MM.1S (cell line): ENCODE data around the gene MTNR1B.

Experiments
- DNase-seq: peaks from one replicate; pipeline ENCODE4 v3.0.0-alpha.2; 2015
- H2AFZ ChIP-seq: fragments of 300-600 bp; sonication (generic); 2 replicates; pipeline ENCODE4 v1.6.0; 2016; ENCODE audit warnings: antibody characterized with exemption, low read length
- H3F3A ChIP-seq: fragments of 300-600 bp; sonication (generic); 2 replicates; pipeline ENCODE4 v1.6.1; 2016; ENCODE audit warnings: mild to moderate bottlenecking, antibody characterized with exemption, low read length, moderate library complexity, mixed read lengths; ENCODE audit not compliant: insufficient read depth
- H3K27ac ChIP-seq: fragments of 300-600 bp; sonication (generic); 2 replicates; pipeline ENCODE4 v1.5.1; 2016; ENCODE audit warnings: mild to moderate bottlenecking, low read length
- H3K27me3 ChIP-seq: fragments of 300-600 bp; sonication (generic); replicated peaks from 2 replicates; pipeline ENCODE4 v1.6.0; 2016; ENCODE audit warnings: low read length; ENCODE audit not compliant: insufficient read depth
- H3K36me3 ChIP-seq: fragments of 300-600 bp; sonication (generic); replicated peaks from 2 replicates; pipeline ENCODE4 v1.6.1; 2016; ENCODE audit warnings: mild to moderate bottlenecking, low read length, mixed read lengths; ENCODE audit not compliant: insufficient read depth
- H3K4me1 ChIP-seq: fragments of 300-600 bp; sonication (generic); 2 replicates; pipeline ENCODE4 v1.6.1; 2016; ENCODE audit warnings: low read length, mixed read lengths
- H3K4me2 ChIP-seq: fragments of 300-600 bp; sonication (generic); 2 replicates; pipeline ENCODE4 v1.6.0; 2016; ENCODE audit warnings: low read depth, low read length
- H3K4me3 ChIP-seq: fragments of 300-600 bp; sonication (generic); 2 replicates; pipeline ENCODE4 v1.5.1; 2016; ENCODE audit warnings: low read length, mixed read lengths
- H3K79me2 ChIP-seq: fragments of 300-600 bp; sonication (generic); 2 replicates; pipeline ENCODE4 v1.6.1; 2016; ENCODE audit warnings: mixed run types, low read length, mixed read lengths
- H3K9ac ChIP-seq: fragments of 300-600 bp; sonication (generic); 2 replicates; pipeline ENCODE4 v1.6.1; 2016; ENCODE audit warnings: low read length, mixed read lengths
- H3K9me2 ChIP-seq: fragments of 300-600 bp; sonication (generic); replicated peaks from 2 replicates; pipeline ENCODE4 v1.6.1; 2016; ENCODE audit warnings: mild to moderate bottlenecking, low read length, mixed read lengths; ENCODE audit not compliant: insufficient read depth
- H3K9me3 ChIP-seq: fragments of 300-600 bp; sonication (generic); replicated peaks from 2 replicates; pipeline ENCODE4 v1.6.1; 2016; ENCODE audit warnings: mild to moderate bottlenecking, low read length, mixed read lengths; ENCODE audit not compliant: insufficient read depth
- H4K20me1 ChIP-seq: fragments of 300-600 bp; sonication (generic); 2 replicates; pipeline ENCODE4 v1.6.1; 2016; ENCODE audit warnings: mild to moderate bottlenecking, low read length, moderate library complexity, mixed read lengths; ENCODE audit not compliant: insufficient read depth
- CTCF ChIP-seq: fragments of 300-600 bp; sonication (generic); IDR thresholded peaks from 2 replicates; pipeline ENCODE4 v1.5.1; 2016; ENCODE audit warnings: antibody characterized with exemption, low read length, mixed read lengths
- EZH2 ChIP-seq: fragments of 300-600 bp; sonication (generic); optimal IDR thresholded peaks from 2 replicates; pipeline ENCODE3; 2017; ENCODE audit warnings: low read depth, mild to moderate bottlenecking, antibody characterized with exemption, low read length, mixed read lengths
- EZH2phosphoT487 ChIP-seq: fragments of 300-600 bp; sonication (generic); IDR thresholded peaks from 2 replicates; pipeline ENCODE4 v1.6.1; 2018; ENCODE audit warnings: antibody characterized with exemption, low read length

The MTNR1B gene

GRCh38 chr11:93016595-93016994 is 47.1 kb downstream of the MTNR1B start:
- H3F3A ChIP-seq: no peaks in the 10 kb centered on the region

GRCh38 chr11:93017821-93018690 is 48.6 kb downstream of the MTNR1B start:
- Histone ChIP-seq H3K4me2 (no peak overlapping the region), H3K79me2 (no peaks in the 10 kb centered on the region), H3F3A (no peaks in the 10 kb centered on the region), H2AFZ (no peak overlapping the region), H3K27me3 (no peaks in the 10 kb centered on the region), H3K9me3 (no peaks in the 10 kb centered on the region), H3K36me3 (no peaks in the 10 kb centered on the region), H3K4me1 (no peaks in the 10 kb centered on the region), H3K27ac (no peak overlapping the region), H4K20me1 (no peaks in the 10 kb centered on the region), H3K4me3 (no peak overlapping the region), H3K9ac (no peak overlapping the region), H3K9me2 (no peaks in the 10 kb centered on the region)
- DNase-seq: no peak
- TF ChIP-seq EZH2phosphoT487 (no peak), CTCF (no peak), EZH2 (no peak)

More at GRCh38 chr11:93016595-93016994, 47.1 kb downstream of the MTNR1B start:
- no peak overlapping the region for H3K9ac ChIP-seq
- no peaks in the 10 kb centered on the region for H3K9me3 ChIP-seq
- H3K4me3 ChIP-seq: no peak overlapping the region
- no peaks in the 10 kb centered on the region for H3K4me1 ChIP-seq
- no peak for DNase-seq
- H3K27me3 ChIP-seq: no peaks in the 10 kb centered on the region
- no peaks in the 10 kb centered on the region for H4K20me1 ChIP-seq
- no peak overlapping the region for H3K27ac ChIP-seq
- TF ChIP-seq EZH2phosphoT487 (no peak), EZH2 (no peak), CTCF (no peak)
- H3K4me2 ChIP-seq: no peak overlapping the region
- H2AFZ ChIP-seq: no peak overlapping the region
- H3K36me3 ChIP-seq: no peaks in the 10 kb centered on the region
- H3K79me2 ChIP-seq: no peaks in the 10 kb centered on the region
- H3K9me2 ChIP-seq: no peaks in the 10 kb centered on the region

GRCh38 chr11:93020248-93021046 is 51.0 kb downstream of the MTNR1B start:
- Histone ChIP-seq H3K9me3 (no peaks in the 10 kb centered on the region), H4K20me1 (no peaks in the 10 kb centered on the region), H3K9me2 (no peaks in the 10 kb centered on the region), H3F3A (no peaks in the 10 kb centered on the region), H3K27me3 (no peaks in the 10 kb centered on the region), H3K4me1 (no peaks in the 10 kb centered on the region), H3K9ac (no peak overlapping the region), H3K36me3 (no peaks in the 10 kb centered on the region), H3K4me3 (no peak overlapping the region), H3K79me2 (no peaks in the 10 kb centered on the region), H3K4me2 (no peak overlapping the region), H3K27ac (no peak overlapping the region), H2AFZ (no peak overlapping the region)
- no peak for TF ChIP-seq EZH2
- TF ChIP-seq CTCF: no peak
- TF ChIP-seq EZH2phosphoT487: no peak
- no peak for DNase-seq
